ENCODE measurements around the gene CACNA2D3. TPM values are rescaled to one million over a fixed set of nuclear protein-coding genes. Genes with fewer than 3 reads are reported as not detected.

Gene CACNA2D3
- total and polyA plus RNA-seq, 4 donors, result 0.06 to 0.37 (median 0.08) TPM; not detected in 1

GRCh38 chr3:54527521-54527920, 405.2 kb downstream of the CACNA2D3 start:
- H3K9ac ChIP-seq (ENCODE audit: low read depth in 1 of 2, low read length in 2 of 2), result no peak overlapping the region
- no peak overlapping the region for H3K4me3 ChIP-seq (ENCODE audit: low read depth in 1 of 3, low read length in 3 of 3)
- H3K9me3 ChIP-seq (ENCODE audit: control insufficient read depth in 4 of 4, low read length in 3 of 4), result peaks cover 0 to 9% (median 2%) of the 10 kb centered on the region in 4 donors
- 71% methylated on average over 5 of the region's 5 CpGs for WGBS
- H3K4me1 ChIP-seq (ENCODE audit: control insufficient read depth in 4 of 4, insufficient read depth in 4 of 4, low read length in 3 of 4), result no peaks in the 10 kb centered on the region
- H3K27me3 ChIP-seq (ENCODE audit: control insufficient read depth in 4 of 4, insufficient read depth in 4 of 4, low read length in 3 of 4), result peaks cover 0 to 2% (median 0%) of the 10 kb centered on the region in 4 donors
- no peak for DNase-seq (ENCODE audit: low spot score)
- TF ChIP-seq NR2F2 (IDR thresholded peaks at IDR 0.05) (no peak), REST (IDR thresholded peaks at IDR 0.05) (no peak), GABPA (IDR thresholded peaks at IDR 0.05 in 1 of 2, conservative IDR thresholded peaks at IDR 0.05 in 1 of 2) (no peak), JUND (IDR thresholded peaks at IDR 0.05) (no peak), HNF4G (IDR thresholded peaks at IDR 0.05) (no peak), ZBTB33 (IDR thresholded peaks at IDR 0.05) (no peak), TAF1 (conservative IDR thresholded peaks at IDR 0.05) (no peak)
- TF ChIP-seq, protein P1, sequence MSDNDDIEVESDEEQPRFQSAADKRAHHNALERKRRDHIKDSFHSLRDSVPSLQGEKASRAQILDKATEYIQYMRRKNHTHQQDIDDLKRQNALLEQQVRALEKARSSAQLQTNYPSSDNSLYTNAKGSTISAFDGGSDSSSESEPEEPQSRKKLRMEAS (IDR thresholded peaks at IDR 0.05), result no peak
- peaks cover 0 to 2% (median 0%) of the 10 kb centered on the region in 4 donors for H3K36me3 ChIP-seq (ENCODE audit: control insufficient read depth in 4 of 4, insufficient read depth in 3 of 4, low read depth in 1 of 4, low read length in 3 of 4)
- no peak overlapping the region for H3K27ac ChIP-seq (ENCODE audit: low read depth in 1 of 2, low read length in 2 of 2)

DNA sequence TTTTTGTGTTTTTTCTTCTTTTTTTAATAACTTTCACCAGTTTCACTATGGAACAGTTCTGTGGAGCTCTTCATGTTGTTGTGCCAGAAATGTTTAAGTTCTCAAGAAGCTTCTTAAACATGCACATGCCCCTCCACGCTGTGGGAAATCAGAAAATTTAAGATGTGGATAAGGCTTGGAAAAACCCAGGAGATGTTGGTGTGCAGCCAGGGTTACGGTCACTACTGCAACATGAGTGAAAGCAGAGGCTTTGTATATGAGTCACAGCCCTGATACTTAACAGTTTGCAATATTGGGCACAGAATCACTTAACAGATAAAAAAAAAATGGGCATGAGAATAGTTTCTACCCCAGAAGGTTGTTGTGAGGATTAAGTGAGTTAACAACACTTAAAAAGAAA, 405.6 kb downstream of the CACNA2D3 start:
- H3K9me3 ChIP-seq (ENCODE audit: control insufficient read depth in 4 of 4, low read length in 3 of 4), result peaks cover 0 to 8% (median 2%) of the 10 kb centered on the region in 4 donors
- DNase-seq (ENCODE audit: low spot score), result no peak
- peaks cover 0 to 2% (median 0%) of the 10 kb centered on the region in 4 donors for H3K27me3 ChIP-seq (ENCODE audit: control insufficient read depth in 4 of 4, insufficient read depth in 4 of 4, low read length in 3 of 4)
- 69% methylated on average over 2 of the region's 2 CpGs for WGBS
- H3K4me3 ChIP-seq (ENCODE audit: low read depth in 1 of 3, low read length in 3 of 3), result no peak overlapping the region
- no peak for TF ChIP-seq EGR1 (IDR thresholded peaks at IDR 0.05; ENCODE audit: low read depth in 2 of 2)
- TF ChIP-seq NR2F2 (IDR thresholded peaks at IDR 0.05), result no peak
- no peak for TF ChIP-seq RXRA (IDR thresholded peaks at IDR 0.05)
- TF ChIP-seq YY1 (IDR thresholded peaks at IDR 0.05), result no peak
- no peak for TF ChIP-seq JUND (IDR thresholded peaks at IDR 0.05)
- no peak for TF ChIP-seq FOXA2 (IDR thresholded peaks at IDR 0.05)
- no peak for TF ChIP-seq RAD21 (IDR thresholded peaks at IDR 0.05)
- TF ChIP-seq CTCF (IDR thresholded peaks at IDR 0.05; ENCODE audit: low read depth, low read length, missing input control), result no peak
- TF ChIP-seq REST (IDR thresholded peaks at IDR 0.05), result no peak
- no peak for TF ChIP-seq SP1 (IDR thresholded peaks at IDR 0.05)
- TF ChIP-seq, protein P1 (IDR thresholded peaks at IDR 0.05), result no peak
- TF ChIP-seq FOXA1 (IDR thresholded peaks at IDR 0.05), result no peak
- TF ChIP-seq HNF4G (IDR thresholded peaks at IDR 0.05), result no peak
- no peak for TF ChIP-seq ZBTB33 (IDR thresholded peaks at IDR 0.05)
- no peak for TF ChIP-seq TAF1 (conservative IDR thresholded peaks at IDR 0.05)
- TF ChIP-seq HNF4A (conservative IDR thresholded peaks at IDR 0.05), result no peak
- H3K9ac ChIP-seq (ENCODE audit: low read depth in 1 of 2, low read length in 2 of 2), result no peak overlapping the region
- H3K36me3 ChIP-seq (ENCODE audit: control insufficient read depth in 4 of 4, insufficient read depth in 3 of 4, low read depth in 1 of 4, low read length in 3 of 4), result peaks cover 0 to 2% (median 0%) of the 10 kb centered on the region in 4 donors
- no peaks in the 10 kb centered on the region for H3K4me1 ChIP-seq (ENCODE audit: control insufficient read depth in 4 of 4, insufficient read depth in 4 of 4, low read length in 3 of 4)
- H3K27ac ChIP-seq (ENCODE audit: low read depth in 1 of 2, low read length in 2 of 2), result no peak overlapping the region
